Retina (tissue), 1 donor: ENCODE results near the gene SMIM27.
A peak's percentile ranks its signal among the peaks of the same experiment; 100 is the strongest.
"Not testable (repeated sequence)": the region's sequence is repeated elsewhere in the genome, so short reads cannot be mapped to it uniquely, and the experiment has no call there.

Experiments used
- DNase-seq: peaks from one replicate; pipeline ENCODE4 v3.0.0-alpha.2; 2016

The SMIM27 gene

GRCh38 chr9:32558408-32558934, 6.3 kb downstream of the SMIM27 start:
- DNase-seq, result no peak

DNA sequence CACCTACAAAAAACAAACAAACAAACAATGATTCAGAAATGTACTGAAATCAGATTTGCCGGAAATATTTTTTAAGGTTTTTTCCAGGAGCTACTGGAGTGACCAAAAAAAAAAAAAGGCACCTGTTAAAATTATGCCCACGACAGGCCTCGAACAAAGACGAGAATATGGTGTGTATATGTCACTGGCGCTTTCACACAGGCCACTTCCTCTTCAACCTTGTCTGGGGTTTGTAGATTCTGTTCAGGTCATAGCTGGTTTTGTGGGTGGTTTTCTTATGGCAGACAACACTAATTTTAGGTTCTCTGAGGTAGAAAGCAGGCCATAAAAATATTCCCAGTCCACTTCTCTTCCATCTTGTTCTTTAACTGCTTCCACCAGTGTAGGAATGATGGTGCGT, 13.8 kb downstream of the SMIM27 start:
- no peak for DNase-seq

DNA sequence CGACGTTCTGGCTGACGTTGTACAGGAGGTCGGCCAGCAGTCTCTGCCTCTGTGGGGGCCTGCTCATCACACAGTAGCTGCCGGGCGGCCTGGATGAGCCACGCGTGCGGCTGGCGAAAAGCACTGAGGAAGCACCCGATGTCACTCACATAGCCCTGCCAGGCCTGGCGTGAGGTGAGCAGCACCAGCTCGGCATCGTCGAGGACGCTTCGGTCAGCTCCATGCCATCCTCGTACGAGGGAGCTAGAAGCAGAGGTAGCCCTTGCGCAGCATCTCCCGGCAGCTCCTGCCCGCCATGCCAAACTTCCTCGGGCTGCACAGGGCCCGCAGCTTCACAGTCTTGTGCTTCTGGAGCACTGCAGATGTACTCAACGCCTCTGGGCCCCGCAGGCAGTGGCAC, 14.6 kb downstream of the SMIM27 start:
- DNase-seq, result no peak

DNA sequence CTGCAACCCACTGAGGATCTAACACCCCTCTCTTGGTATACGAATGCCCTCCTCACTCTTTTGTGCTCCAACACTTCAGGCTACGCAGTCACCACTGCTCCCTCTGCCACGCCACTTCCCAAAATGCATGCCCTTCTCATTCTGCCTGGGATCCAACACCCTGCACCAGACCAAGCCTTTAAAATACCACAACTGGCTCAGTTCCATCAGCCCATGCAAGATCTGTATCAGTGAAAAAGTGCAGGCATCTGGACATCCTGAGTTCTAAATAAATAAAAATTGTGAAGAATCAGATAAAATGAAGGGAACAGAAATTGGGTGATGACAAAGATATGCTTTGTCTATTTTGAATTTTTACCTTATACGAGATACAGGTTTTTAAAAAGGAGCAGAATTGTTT, 18.1 kb downstream of the SMIM27 start:
- DNase-seq, result no peak

GRCh38 chr9:32571969-32572899, 20.1 kb downstream of the SMIM27 start:
- peak; percentile 74 for DNase-seq

GRCh38 chr9:32572900-32573523, 20.9 kb downstream of the SMIM27 start, which contains the start of gene NDUFB6:
TSS of gene NDUFB6 (minus strand) at chr9:32573159. CDS start at chr9:32573060, 99 bp downstream.
- DNase-seq, result peak; percentile 95

DNA sequence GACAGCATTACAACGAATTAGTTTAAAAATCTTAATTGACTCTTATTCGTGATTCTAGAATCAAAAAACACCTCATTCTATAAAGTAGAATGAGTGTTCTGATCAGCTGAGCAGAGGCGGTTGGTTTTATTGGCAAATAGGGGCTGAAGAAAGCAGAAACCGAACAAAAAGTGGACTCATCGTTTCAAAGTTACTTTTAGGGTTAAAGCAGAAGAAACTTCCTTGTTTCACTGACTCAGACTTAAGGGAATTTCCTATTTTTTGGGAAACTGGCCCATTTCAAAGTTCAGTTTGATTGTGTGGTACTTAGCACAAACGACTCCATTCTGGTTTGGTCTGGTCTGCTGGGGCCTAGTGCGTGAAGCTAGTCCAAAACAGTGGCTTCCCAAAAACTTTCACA, 21.7 kb downstream of the SMIM27 start:
- no peak for DNase-seq

DNA sequence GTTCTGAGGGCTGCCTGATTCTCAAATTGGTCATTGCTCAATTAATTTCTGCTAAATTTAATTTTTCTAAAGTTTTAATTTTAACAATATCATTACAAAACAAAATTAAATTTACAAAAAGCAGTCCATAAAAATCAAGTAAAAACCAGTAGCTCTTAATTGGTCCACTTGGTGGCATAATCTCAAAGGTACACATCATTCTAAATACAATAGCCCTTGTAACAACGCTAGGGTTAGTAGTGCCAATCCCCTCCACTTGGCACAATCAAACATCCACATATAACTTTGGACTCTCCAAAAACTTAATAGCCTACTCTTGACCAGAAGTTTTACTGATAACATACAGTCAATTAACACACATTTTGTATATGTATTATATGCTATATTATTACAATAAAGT, 22.7 kb downstream of the SMIM27 start:
- DNase-seq, result no peak

DNA sequence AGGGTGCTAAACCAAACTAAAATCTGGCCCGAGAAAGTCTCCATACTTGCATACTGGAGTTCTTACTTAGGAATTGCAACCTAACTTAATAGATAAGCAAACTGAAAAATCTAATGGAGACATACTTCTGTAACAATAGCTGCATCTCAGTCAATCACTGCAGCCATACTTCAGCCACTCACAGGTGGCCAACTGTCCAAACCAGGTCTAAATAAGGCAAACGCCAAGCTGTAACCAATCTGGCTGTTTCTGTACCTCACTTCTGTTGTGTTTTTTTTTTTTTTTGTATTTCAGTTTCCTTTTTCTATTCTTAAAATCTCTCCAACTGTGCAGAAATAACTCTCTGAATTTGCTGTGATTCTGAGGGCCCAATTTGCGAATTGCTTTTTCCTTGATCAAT, 25.2 kb downstream of the SMIM27 start:
- DNase-seq, result no peak

DNA sequence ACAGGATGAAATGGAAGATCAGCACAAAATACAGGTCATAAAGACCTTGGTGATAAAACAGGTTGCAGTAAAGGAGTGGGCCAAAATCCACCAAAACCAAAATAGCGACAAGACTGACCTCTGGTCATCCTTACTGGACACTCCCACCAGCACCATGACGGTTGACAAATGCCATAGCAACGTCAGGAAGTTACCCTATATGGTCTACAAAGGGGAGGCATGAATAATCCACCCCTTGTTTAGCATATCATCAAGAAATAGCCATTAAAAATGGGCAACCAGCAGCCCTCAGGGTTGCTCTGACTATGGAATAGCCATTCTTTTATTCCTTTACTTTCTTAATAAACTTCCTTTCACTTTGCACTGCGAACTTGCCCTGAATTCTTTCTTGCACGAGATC, 26.8 kb downstream of the SMIM27 start:
- DNase-seq, result no peak

DNA sequence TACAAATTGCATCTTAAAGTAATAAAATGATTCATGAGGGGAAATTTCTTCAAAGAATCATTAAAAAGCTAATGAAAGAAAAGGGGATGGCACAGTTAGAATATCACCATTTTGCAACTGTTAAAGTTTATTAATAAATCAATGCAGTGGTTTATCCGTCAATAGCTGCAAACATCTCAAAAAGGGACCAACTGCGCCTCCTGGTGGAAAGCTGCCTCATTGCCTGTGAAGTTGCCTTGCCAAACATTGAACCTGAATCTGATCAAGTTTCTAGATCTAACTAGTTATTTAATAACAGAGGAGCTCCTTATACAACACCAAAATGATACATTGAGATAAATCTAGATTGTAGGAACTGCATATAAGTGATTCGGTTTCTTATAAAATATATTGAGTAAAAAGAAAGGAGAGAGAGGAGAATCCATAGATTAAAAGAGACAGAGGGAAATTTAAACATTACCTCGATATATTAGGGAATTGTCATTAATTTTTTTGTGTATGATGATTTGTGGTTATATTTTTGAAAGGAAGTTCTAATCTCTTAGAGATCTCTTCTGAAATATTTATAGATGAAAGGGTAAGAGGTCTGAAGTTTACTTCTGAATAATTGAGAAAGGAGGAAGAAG, 27.7 kb downstream of the SMIM27 start:
- DNase-seq, result peak; percentile 60

- DNase-seq, result no peak
These were observed 28.6 kb downstream of the SMIM27 start for GRCh38 chr9:32580631-32581300.

GRCh38 chr9:32581512-32582143, 29.5 kb downstream of the SMIM27 start:
- DNase-seq, result peak; percentile 47

GRCh38 chr9:32584784-32585183, 32.7 kb downstream of the SMIM27 start:
- DNase-seq, result no peak

DNA sequence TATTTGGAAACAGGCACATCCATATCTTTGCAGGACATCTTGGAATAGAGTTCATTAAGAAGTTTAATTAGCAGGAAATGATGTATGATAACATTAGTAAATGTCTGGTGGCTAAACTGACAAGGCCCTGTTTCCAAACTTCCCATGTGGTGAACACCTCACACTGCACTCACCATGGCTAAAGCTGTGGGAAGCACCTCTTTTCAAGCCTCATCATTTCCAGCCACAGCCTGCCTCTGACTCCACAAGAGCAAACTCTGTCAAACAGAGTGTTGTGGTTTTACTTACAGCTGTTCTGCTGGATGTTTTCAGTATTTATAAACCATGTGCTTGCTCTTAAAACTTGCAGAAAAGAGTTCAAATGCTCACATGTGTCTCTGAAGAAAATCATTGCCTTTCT, 35.8 kb downstream of the SMIM27 start:
- DNase-seq, result no peak

GRCh38 chr9:32589083-32589723, 37.1 kb downstream of the SMIM27 start:
- DNase-seq, result peak; percentile 17

GRCh38 chr9:32590476-32590875, 38.3 kb downstream of the SMIM27 start:
- no peak for DNase-seq

DNA sequence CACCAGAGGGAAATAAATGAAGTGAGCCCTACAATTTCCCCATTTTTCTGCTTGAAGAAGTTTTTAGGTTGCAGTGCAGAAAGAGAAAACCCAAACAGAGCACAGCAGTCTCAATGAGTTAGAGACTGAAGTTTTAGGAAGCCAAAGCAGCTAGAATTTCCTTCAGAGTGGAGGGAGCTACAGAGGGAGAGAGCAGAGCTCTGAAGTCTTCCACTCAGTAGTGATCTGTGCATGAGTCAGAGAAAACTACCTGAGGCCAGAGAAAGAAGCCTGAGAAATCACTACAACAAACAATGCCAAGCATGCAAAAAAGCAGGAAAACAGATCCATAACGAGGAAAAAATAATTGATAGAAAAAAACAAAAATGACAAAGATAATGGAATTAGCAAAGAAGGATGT, 38.8 kb downstream of the SMIM27 start:
- DNase-seq, result no peak

DNA sequence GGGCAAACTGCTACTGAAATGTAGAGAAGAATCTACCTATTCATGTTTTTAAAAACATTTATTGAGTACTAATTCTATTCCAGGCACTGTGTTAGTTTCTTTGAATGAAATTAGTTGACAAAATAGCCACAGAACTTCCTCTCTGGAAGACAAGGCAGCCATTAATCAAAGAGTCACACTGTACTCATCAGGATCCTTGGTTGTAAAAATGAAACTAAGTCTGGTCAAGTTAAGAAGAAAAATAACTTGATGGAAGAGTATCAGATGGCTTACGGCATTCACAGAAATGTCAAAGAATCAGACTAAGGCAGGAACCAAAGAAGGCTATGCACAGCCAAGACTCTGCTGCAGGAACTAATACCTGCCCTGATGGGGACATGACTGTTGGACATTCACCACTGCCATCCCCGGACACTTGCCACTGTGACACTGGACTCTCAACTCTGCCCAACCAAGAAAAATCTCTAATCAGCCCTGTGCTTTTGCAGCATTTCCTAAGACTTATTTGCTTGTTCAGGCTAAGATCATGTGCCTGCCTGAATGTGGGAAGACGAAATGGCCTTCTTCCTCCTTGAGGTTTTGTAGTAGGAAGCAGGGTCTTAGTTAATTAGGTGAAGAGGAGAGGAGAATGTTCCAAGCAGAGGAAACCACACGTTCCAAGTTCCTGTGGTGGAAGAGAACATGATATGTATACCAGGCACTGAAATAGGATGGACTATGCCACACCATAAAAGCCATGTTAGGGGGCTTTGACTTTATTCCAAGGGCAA, 44.2 kb downstream of the SMIM27 start:
- no peak for DNase-seq

GRCh38 chr9:32596936-32597335, 44.8 kb downstream of the SMIM27 start:
- no peak for DNase-seq

GRCh38 chr9:32599021-32599420, 46.9 kb downstream of the SMIM27 start:
- not testable (repeated sequence) for DNase-seq
